Neural progenitor cell (in vitro differentiated cells): Measurements from ENCODE around the gene FOXN4. TPM values are rescaled to one million over a fixed set of nuclear protein-coding genes. Genes with fewer than 3 reads are reported as not detected.

Experiments
- DNase-seq: peaks from one replicate; pipeline ENCODE4 v3.0.0-alpha.2; 2016; ENCODE audit warnings: low spot score
- H2AFZ ChIP-seq: fragments of 200-600 bp; sonication (generic); replicated peaks from 2 replicates; pipeline ENCODE4 v1.6.1; 2016; ENCODE audit warnings: antibody characterized with exemption
- H3F3A ChIP-seq: fragments of 200-600 bp; sonication (generic); 2 replicates; pipeline ENCODE4 v1.6.1; 2016; ENCODE audit warnings: antibody characterized with exemption, low read depth
- H3K27ac ChIP-seq: fragments of 200-600 bp; sonication (generic); 2 replicates; pipeline ENCODE4 v1.5.1; 2016; ENCODE audit warnings: mild to moderate bottlenecking
- H3K27me3 ChIP-seq: fragments of 200-600 bp; sonication (generic); 2 replicates; pipeline ENCODE4 v1.6.1; 2016; ENCODE audit warnings: mild to moderate bottlenecking, moderate library complexity
- H3K36me3 ChIP-seq: fragments of 200-600 bp; sonication (generic); 2 replicates; pipeline ENCODE4 v1.5.1; 2016
- H3K4me1 ChIP-seq: fragments of 200-600 bp; sonication (generic); 2 replicates; pipeline ENCODE4 v1.6.1; 2016; ENCODE audit warnings: mixed run types
- H3K4me2 ChIP-seq: fragments of 200-600 bp; sonication (generic); 2 replicates; pipeline ENCODE4 v1.6.1; 2016
- H3K4me3 ChIP-seq: fragments of 200-600 bp; sonication (generic); 2 replicates; pipeline ENCODE4 v1.5.1; 2016
- H3K79me2 ChIP-seq: fragments of 200-600 bp; sonication (generic); 2 replicates; pipeline ENCODE4 v1.6.1; 2016; ENCODE audit warnings: low read depth
- H3K9ac ChIP-seq: fragments of 200-600 bp; sonication (generic); 2 replicates; pipeline ENCODE4 v1.6.1; 2016
- H3K9me3 ChIP-seq: fragments of 200-600 bp; sonication (generic); 2 replicates; pipeline ENCODE4 v1.5.1; 2016; ENCODE audit warnings: low read depth
- H4K20me1 ChIP-seq: fragments of 200-600 bp; sonication (generic); 2 replicates; pipeline ENCODE4 v1.6.1; 2016; ENCODE audit warnings: low read depth
- H3K27ac Mint-ChIP-seq: 3 replicates; pipeline ENCODE4 v1.8.0; 2021; ENCODE audit warnings: mixed read lengths
- H3K27me3 Mint-ChIP-seq: 2 replicates; pipeline ENCODE4 v1.8.0; 2022; ENCODE audit warnings: low read depth, mild to moderate bottlenecking, inconsistent platforms, moderate library complexity, mixed read lengths; ENCODE audit not compliant: insufficient read depth
- H3K36me3 Mint-ChIP-seq: 3 replicates; pipeline ENCODE4 v1.8.0; 2021; ENCODE audit warnings: mixed read lengths
- H3K4me1 Mint-ChIP-seq: 3 replicates; pipeline ENCODE4 v1.8.0; 2021; ENCODE audit warnings: mixed read lengths
- H3K4me3 Mint-ChIP-seq: 3 replicates; pipeline ENCODE4 v1.8.0; 2021; ENCODE audit warnings: mild to moderate bottlenecking, moderate library complexity, mixed read lengths
- H3K9me3 Mint-ChIP-seq: 3 replicates; pipeline ENCODE4 v1.8.0; 2020; ENCODE audit warnings: mixed read lengths
- CTCF ChIP-seq: fragments of 200-600 bp; sonication (generic); IDR thresholded peaks from 2 replicates; pipeline ENCODE4 v1.5.1; 2017; ENCODE audit warnings: antibody characterized with exemption, mild to moderate bottlenecking
- EZH2 ChIP-seq: fragments of 200-600 bp; sonication (generic); IDR thresholded peaks from 2 replicates; pipeline ENCODE4 v1.6.1; 2017; ENCODE audit warnings: antibody characterized with exemption, mild to moderate bottlenecking, moderate library complexity
- EZH2phosphoT487 ChIP-seq: fragments of 200-600 bp; sonication (generic); IDR thresholded peaks from 2 replicates; pipeline ENCODE4 v1.6.1; 2017; ENCODE audit warnings: antibody characterized with exemption
- total RNA-seq: library from RNA; depleted of rRNA; stranded (reverse); fragments of >200 nt; gene quantifications from 2 replicates; pipeline ENCODE4 v1.2.3, GENCODE V29; 2015; ENCODE audit warnings: low replicate concordance

FOXN4 gene
- total RNA-seq, 1 donor from 2014 or later: not detected

GRCh38 chr12:109287181-109287580 lies 21.9 kb downstream of the FOXN4 start:
- Histone ChIP-seq H3K27ac (no peak overlapping the region), H3F3A (peaks cover 12% of the 10 kb centered on the region), H3K4me3 (no peak overlapping the region), H2AFZ (no peak overlapping the region), H3K79me2 (no peaks in the 10 kb centered on the region), H3K9ac (no peak overlapping the region), H4K20me1 (no peaks in the 10 kb centered on the region), H3K4me2 (no peak overlapping the region), H3K36me3 (no peaks in the 10 kb centered on the region), H3K4me1 (peaks cover 14% of the 10 kb centered on the region), H3K27me3 (no peaks in the 10 kb centered on the region), H3K9me3 (no peaks in the 10 kb centered on the region)
- no peak for DNase-seq
- H3K36me3 Mint-ChIP-seq: no peaks in the 10 kb centered on the region
- H3K4me3 Mint-ChIP-seq: no peak overlapping the region
- TF ChIP-seq EZH2 (no peak), EZH2phosphoT487 (no peak), CTCF (no peak)
- peaks cover 21% of the 10 kb centered on the region for H3K4me1 Mint-ChIP-seq
- H3K9me3 Mint-ChIP-seq: no peaks in the 10 kb centered on the region
- H3K27me3 Mint-ChIP-seq: peaks cover 18% of the 10 kb centered on the region
- H3K27ac Mint-ChIP-seq: no peak overlapping the region

- no peak overlapping the region for H3K4me2 ChIP-seq
- H3K4me1 ChIP-seq: peaks cover 9% of the 10 kb centered on the region
- no peak overlapping the region for H3K27ac Mint-ChIP-seq
- H3K4me3 ChIP-seq: no peak overlapping the region
- no peaks in the 10 kb centered on the region for H3K9me3 Mint-ChIP-seq
- H3K27me3 Mint-ChIP-seq: peaks cover 18% of the 10 kb centered on the region
- DNase-seq: no peak
- no peak overlapping the region for H2AFZ ChIP-seq
- no peaks in the 10 kb centered on the region for H3K36me3 Mint-ChIP-seq
- H3K27me3 ChIP-seq: no peaks in the 10 kb centered on the region
- H3F3A ChIP-seq: peaks cover 7% of the 10 kb centered on the region
- H4K20me1 ChIP-seq: no peaks in the 10 kb centered on the region
- no peaks in the 10 kb centered on the region for H3K9me3 ChIP-seq
- H3K36me3 ChIP-seq: no peaks in the 10 kb centered on the region
- no peak overlapping the region for H3K4me3 Mint-ChIP-seq
- H3K27ac ChIP-seq: no peak overlapping the region
- no peak for TF ChIP-seq CTCF
- no peak for TF ChIP-seq EZH2
- no peak for TF ChIP-seq EZH2phosphoT487
- no peak overlapping the region for H3K9ac ChIP-seq
- H3K4me1 Mint-ChIP-seq: peaks cover 19% of the 10 kb centered on the region
- no peaks in the 10 kb centered on the region for H3K79me2 ChIP-seq
These were observed 22.4 kb downstream of the FOXN4 start for GRCh38 chr12:109286652-109287051.

GRCh38 chr12:109286252-109286651 lies 22.8 kb downstream of the FOXN4 start:
- Mint-ChIP-seq H3K4me1 (peaks cover 16% of the 10 kb centered on the region), H3K27me3 (peaks cover 18% of the 10 kb centered on the region)

More at GRCh38 chr12:109286252-109286651, 22.8 kb downstream of the FOXN4 start:
- Histone ChIP-seq H3K4me2 (no peak overlapping the region), H3K9me3 (no peaks in the 10 kb centered on the region), H3K36me3 (no peaks in the 10 kb centered on the region), H3K27me3 (no peaks in the 10 kb centered on the region), H2AFZ (no peak overlapping the region), H3K27ac (no peak overlapping the region), H4K20me1 (no peaks in the 10 kb centered on the region), H3K9ac (no peak overlapping the region), H3K79me2 (no peaks in the 10 kb centered on the region), H3K4me1 (peaks cover 7% of the 10 kb centered on the region), H3F3A (peaks cover 4% of the 10 kb centered on the region), H3K4me3 (no peak overlapping the region)
- Mint-ChIP-seq H3K4me3 (no peak overlapping the region), H3K9me3 (no peaks in the 10 kb centered on the region), H3K27ac (no peak overlapping the region), H3K36me3 (no peaks in the 10 kb centered on the region)
- no peak for DNase-seq
- TF ChIP-seq CTCF: no peak
- TF ChIP-seq EZH2: no peak
- no peak for TF ChIP-seq EZH2phosphoT487
